Epithelial cell of prostate (primary cell): Measurements from ENCODE around the gene IGSF8.

Experiments
- DNase-seq: peaks from one replicate; pipeline ENCODE4 v3.0.0-alpha.2; 2011; ENCODE audit warnings: low read depth, low spot score
- H3K27ac ChIP-seq: fragments of 450-650 bp; 2 replicates; pipeline ENCODE4 v1.5.1; 2017; ENCODE audit warnings: mild to moderate bottlenecking

Gene IGSF8

DNA sequence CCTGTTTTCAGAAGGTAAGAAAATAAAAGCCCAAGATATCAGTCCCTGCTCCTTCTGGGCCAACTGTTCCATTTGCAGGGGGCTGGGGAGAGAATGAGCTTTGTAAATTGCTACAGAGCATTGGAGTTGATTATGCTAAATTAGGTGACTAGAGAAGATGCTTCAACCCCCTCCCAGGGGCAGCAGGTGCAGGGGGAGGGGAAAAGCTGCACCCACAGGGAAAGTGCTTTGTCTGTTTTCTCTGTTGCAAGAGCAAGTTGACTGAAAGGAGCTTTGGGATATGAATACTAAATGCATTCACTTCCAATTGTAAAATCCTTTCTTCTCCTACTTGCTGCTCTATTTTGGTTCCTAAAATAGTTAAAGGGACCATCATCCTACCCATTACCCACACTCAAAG is 50.1 kb downstream of the IGSF8 start:
- DNase-seq = no peak
- H3K27ac ChIP-seq = no peak overlapping the region

DNA sequence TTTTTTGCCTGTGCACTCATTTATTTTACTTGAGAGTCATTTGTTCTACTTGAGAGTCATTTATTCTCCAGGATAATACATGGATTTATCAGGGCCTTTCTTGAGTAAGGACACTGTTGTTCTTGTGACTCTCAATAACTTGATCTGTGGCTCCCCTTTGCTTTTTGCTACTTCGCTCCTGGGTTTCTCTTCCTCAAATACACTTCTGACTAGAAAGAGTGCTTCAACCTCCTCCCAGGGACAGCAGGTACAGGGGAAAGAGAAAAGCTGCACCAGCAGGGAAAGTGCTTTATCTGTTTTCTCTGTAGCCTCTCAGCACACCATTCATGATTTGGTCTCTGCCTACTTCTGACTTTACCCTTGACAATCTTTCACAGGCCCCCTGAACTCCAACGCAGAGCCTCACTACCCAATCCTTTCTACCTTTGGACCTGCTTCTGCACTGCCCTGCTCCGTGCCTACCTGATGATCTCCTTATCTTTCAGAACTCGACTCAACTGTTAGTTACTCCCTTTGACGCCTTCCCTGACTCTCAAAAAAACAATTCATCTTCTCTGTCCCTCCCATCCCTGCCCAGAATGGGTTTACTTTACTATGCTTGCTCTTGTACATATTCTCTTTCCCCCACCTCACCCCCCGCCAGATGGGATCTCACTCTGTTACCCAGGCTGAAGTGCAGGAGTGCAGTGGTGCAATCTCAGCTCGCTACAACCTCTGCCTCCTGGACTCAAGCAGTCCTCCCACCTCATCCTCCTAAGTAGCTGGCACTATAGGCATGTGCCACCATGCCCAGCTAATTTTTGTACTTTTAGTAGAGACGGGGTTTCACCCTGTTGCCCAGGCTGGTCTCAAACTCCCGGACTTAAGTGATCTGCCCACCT is 51.1 kb downstream of the IGSF8 start:
- H3K27ac ChIP-seq = no peak overlapping the region
- DNase-seq = no peak

- no peak for DNase-seq
- no peak overlapping the region for H3K27ac ChIP-seq
Measured at GRCh38 chr1:160046494-160047110, 51.8 kb downstream of the IGSF8 start.

GRCh38 chr1:160045653-160046052 is 52.8 kb downstream of the IGSF8 start:
- no peak for DNase-seq
- H3K27ac ChIP-seq = no peak overlapping the region

GRCh38 chr1:160043543-160043942 is 54.9 kb downstream of the IGSF8 start:
- no peak overlapping the region for H3K27ac ChIP-seq
- no peak for DNase-seq
